ENCODE measurements around the gene TENT5C. TPM values are rescaled to one million over a fixed set of nuclear protein-coding genes. Genes with fewer than 3 reads are reported as not detected.

TENT5C gene
- total and polyA plus RNA-seq, 2 of the 13 experiments (the other 11 are each of a cell fraction or from before 2014, with no cell fraction given): 0.02 to 0.38 TPM

DNA sequence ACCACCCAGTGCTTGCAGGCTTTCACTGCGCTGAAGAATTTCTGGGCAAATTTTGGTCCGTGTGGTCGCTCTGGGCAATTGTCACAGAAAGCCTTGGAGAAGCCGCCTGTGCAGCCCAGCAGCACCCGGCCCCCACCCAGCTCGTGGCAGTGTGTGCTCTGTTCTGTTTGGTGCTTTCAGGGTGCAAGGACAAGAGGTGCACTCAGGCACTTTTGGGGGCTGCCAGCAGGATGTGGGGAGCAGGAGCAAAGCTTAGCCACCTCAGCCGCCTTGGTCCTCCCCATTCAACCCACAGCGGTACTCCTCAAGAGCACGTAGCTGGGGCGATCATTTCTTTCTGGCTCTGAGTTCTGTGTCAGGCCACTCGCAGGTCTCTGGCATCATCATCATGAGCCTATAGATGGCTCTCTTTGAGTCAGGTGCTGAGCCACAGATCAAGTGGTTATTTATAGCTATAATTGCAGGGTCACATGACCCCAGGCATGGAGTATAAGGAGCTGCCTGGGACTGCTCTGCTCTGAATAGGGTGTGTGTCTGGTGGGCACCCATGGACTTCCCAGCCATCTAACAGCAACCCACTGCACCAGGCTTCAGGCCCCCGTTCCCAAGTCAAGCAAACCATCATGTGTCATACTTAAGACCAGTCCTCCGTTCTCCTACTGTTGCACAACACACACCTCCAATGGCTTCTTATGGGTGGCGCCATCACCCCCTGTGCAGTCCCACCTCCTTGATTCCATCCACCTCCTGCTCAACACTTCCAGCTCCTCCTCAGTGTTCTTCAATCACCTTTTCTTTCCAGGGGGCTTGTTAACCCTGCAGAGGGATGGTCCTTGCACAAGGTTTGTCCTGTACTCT is 18.1 kb upstream of the TENT5C start:
- H3K79me2 ChIP-seq (ENCODE audit: insufficient read depth, low read length): no peaks in the 10 kb centered on the region
- H3K9me3 ChIP-seq (ENCODE audit: low read length): no peaks in the 10 kb centered on the region
- TF ChIP-seq U2AF1 (optimal IDR thresholded peaks at IDR 0.05; ENCODE audit: low read depth, low read length) (no peak), CBX1 (IDR thresholded peaks at IDR 0.05; ENCODE audit: low read depth) (no peak), ATF1 (CRISPR knock-in tag; IDR thresholded peaks at IDR 0.05) (no peak), ZNF24 (IDR thresholded peaks at IDR 0.05) (no peak), ZNF598 (CRISPR knock-in tag; IDR thresholded peaks at IDR 0.05; ENCODE audit: borderline replicate concordance) (no peak), GABPA (IDR thresholded peaks at IDR 0.05; ENCODE audit: low read depth, low read length) (no peak), GABPA (CRISPR knock-in tag; IDR thresholded peaks at IDR 0.05; ENCODE audit: low read depth) (no peak), U2AF2 (IDR thresholded peaks at IDR 0.05; ENCODE audit: low read depth, low read length) (no peak), ZSCAN12 (CRISPR knock-in tag; IDR thresholded peaks at IDR 0.05) (no peak), XRCC5 (optimal IDR thresholded peaks at IDR 0.05; ENCODE audit: low read length) (no peak), CREM (IDR thresholded peaks at IDR 0.05) (no peak), CREM (CRISPR knock-in tag; IDR thresholded peaks at IDR 0.05) (no peak), MLLT10 (CRISPR knock-in tag; IDR thresholded peaks at IDR 0.05) (no peak), ZNF382 (CRISPR knock-in tag; IDR thresholded peaks at IDR 0.05; ENCODE audit: borderline replicate concordance) (no peak), MATR3 (CRISPR knock-in tag; IDR thresholded peaks at IDR 0.05) (no peak), CBX5 (CRISPR knock-in tag; IDR thresholded peaks at IDR 0.05; ENCODE audit: borderline replicate concordance) (no peak), ZNF772 (CRISPR knock-in tag; IDR thresholded peaks at IDR 0.05) (no peak)
- TF ChIP-seq, protein P1, sequence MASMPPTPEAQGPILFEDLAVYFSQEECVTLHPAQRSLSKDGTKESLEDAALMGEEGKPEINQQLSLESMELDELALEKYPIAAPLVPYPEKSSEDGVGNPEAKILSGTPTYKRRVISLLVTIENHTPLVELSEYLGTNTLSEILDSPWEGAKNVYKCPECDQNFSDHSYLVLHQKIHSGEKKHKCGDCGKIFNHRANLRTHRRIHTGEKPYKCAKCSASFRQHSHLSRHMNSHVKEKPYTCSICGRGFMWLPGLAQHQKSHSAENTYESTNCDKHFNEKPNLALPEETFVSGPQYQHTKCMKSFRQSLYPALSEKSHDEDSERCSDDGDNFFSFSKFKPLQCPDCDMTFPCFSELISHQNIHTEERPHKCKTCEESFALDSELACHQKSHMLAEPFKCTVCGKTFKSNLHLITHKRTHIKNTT (CRISPR knock-in tag; IDR thresholded peaks at IDR 0.05): no peak
- TF ChIP-seq, protein P2, sequence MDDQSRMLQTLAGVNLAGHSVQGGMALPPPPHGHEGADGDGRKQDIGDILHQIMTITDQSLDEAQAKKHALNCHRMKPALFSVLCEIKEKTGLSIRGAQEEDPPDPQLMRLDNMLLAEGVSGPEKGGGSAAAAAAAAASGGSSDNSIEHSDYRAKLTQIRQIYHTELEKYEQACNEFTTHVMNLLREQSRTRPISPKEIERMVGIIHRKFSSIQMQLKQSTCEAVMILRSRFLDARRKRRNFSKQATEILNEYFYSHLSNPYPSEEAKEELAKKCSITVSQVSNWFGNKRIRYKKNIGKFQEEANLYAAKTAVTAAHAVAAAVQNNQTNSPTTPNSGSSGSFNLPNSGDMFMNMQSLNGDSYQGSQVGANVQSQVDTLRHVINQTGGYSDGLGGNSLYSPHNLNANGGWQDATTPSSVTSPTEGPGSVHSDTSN (CRISPR knock-in tag; IDR thresholded peaks at IDR 0.05; ENCODE audit: borderline replicate concordance): no peak
- TF ChIP-seq, protein P3, sequence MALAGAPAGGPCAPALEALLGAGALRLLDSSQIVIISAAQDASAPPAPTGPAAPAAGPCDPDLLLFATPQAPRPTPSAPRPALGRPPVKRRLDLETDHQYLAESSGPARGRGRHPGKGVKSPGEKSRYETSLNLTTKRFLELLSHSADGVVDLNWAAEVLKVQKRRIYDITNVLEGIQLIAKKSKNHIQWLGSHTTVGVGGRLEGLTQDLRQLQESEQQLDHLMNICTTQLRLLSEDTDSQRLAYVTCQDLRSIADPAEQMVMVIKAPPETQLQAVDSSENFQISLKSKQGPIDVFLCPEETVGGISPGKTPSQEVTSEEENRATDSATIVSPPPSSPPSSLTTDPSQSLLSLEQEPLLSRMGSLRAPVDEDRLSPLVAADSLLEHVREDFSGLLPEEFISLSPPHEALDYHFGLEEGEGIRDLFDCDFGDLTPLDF (CRISPR knock-in tag; IDR thresholded peaks at IDR 0.05): no peak
- TF ChIP-seq, protein P4, sequence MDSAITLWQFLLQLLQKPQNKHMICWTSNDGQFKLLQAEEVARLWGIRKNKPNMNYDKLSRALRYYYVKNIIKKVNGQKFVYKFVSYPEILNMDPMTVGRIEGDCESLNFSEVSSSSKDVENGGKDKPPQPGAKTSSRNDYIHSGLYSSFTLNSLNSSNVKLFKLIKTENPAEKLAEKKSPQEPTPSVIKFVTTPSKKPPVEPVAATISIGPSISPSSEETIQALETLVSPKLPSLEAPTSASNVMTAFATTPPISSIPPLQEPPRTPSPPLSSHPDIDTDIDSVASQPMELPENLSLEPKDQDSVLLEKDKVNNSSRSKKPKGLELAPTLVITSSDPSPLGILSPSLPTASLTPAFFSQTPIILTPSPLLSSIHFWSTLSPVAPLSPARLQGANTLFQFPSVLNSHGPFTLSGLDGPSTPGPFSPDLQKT (CRISPR knock-in tag; IDR thresholded peaks at IDR 0.05; ENCODE audit: borderline replicate concordance): no peak
- intact Hi-C loops (cut with micrococcal nuclease; ENCODE audit: unreplicated experiment): no loop called here
- ChIA-PET POLR2A (no interaction called here), CTCF (ENCODE audit: low intra/inter-chr PET ratio, low total read pairs) (no interaction called here)
- no peaks in the 10 kb centered on the region for H4K20me1 ChIP-seq (ENCODE audit: insufficient read depth, low read length)
- no TSS peak for BruUV-seq (replicated peaks)
- H3K4me3 ChIP-seq (replicated peaks in 1 of 3; ENCODE audit: insufficient read depth in 1 of 3, low read depth in 2 of 3, low read length in 3 of 3): no peak overlapping the region
- no peak for FAIRE-seq
- H3K9ac ChIP-seq (ENCODE audit: insufficient read depth, low read depth, low read length): no peak overlapping the region
- H3K4me2 ChIP-seq (ENCODE audit: low read depth, low read length): no peak overlapping the region
- no peak overlapping the region for H3K27ac ChIP-seq (ENCODE audit: extremely low read length, insufficient read depth, low read length)
- in situ Hi-C loops (cut with HindIII; ENCODE audit: extremely low pct_ligation_motif_present, low pct_unique_long_range_greater_than_20kb): no loop called here
- H3K36me3 ChIP-seq (replicated peaks in 1 of 2; ENCODE audit: control insufficient read depth in 1 of 2, insufficient read depth in 2 of 2, low read length in 2 of 2): no peaks in the 10 kb centered on the region
- no peak overlapping the region for H2AFZ ChIP-seq (ENCODE audit: low read length)
- 71% methylated on average over 10 of the region's 14 CpGs for WGBS (ENCODE audit: low lambda C conversion rate)
- no peak for ATAC-seq
- DNase-seq (ENCODE audit: low spot score): no peak
- no peaks in the 10 kb centered on the region; a peak in 2 of 5 replicates for H3K27me3 ChIP-seq (ENCODE audit: control insufficient read depth in 1 of 2, insufficient read depth in 2 of 2, low read length in 2 of 2)
- H3K4me1 ChIP-seq (ENCODE audit: insufficient read depth, low read length): no peaks in the 10 kb centered on the region

All from HepG2 (cell line).